ENCODE results near the gene SPAG16. TPM values are rescaled to one million over a fixed set of nuclear protein-coding genes. Genes with fewer than 3 reads are reported as not detected.

Gene SPAG16
- total RNA-seq, 2 donors from 2014 or later, result 15.5 to 22.8 TPM

GRCh38 chr2:213296270-213296669 is 12.0 kb downstream of the SPAG16 start:
- Histone ChIP-seq H3K36me3 (replicated peaks in 1 of 2; ENCODE audit: insufficient read depth in 1 of 2, low read depth in 2 of 2) (peaks cover 0 to 2% of the 10 kb centered on the region in 2 donors), H3K4me3 (no peak overlapping the region), H3K27ac (no peak overlapping the region), H3K4me1 (no peaks in the 10 kb centered on the region), H3K27me3 (no peaks in the 10 kb centered on the region), H3K9me3 (peaks cover 0 to 3% (median 0%) of the 10 kb centered on the region in 3 donors)
- ATAC-seq (no peak), DNase-seq (no peak)
- intact Hi-C loops (cut with DNase I), result no loop called here
- no peak for TF ChIP-seq CTCF (IDR thresholded peaks at IDR 0.05)
- TF ChIP-seq POLR2A (IDR thresholded peaks at IDR 0.05), result no peak
- WGBS, 2 donors, result 90 to 92% methylated on average over 5 of the region's 5 CpGs

GRCh38 chr2:213306316-213306942 is 22.2 kb downstream of the SPAG16 start:
- H3K9me3 ChIP-seq, result peaks cover 0 to 10% (median 0%) of the 10 kb centered on the region in 3 donors
- peak; percentile 84 for ATAC-seq
- intact Hi-C loops (cut with DNase I), result no loop called here
- peaks cover 1 to 5% of the 10 kb centered on the region in 2 donors for H3K36me3 ChIP-seq (replicated peaks in 1 of 2; ENCODE audit: insufficient read depth in 1 of 2, low read depth in 2 of 2)
- peak; percentile 61 to 78 (median 70) for DNase-seq
- H3K4me1 ChIP-seq, result peaks cover 6% of the 10 kb centered on the region
- H3K4me3 ChIP-seq, result no peak overlapping the region
- no peak overlapping the region for H3K27ac ChIP-seq
- 36 to 45% methylated on average over 3 of the region's 3 CpGs for WGBS, 2 donors
- no peak for TF ChIP-seq CTCF (IDR thresholded peaks at IDR 0.05)
- TF ChIP-seq POLR2A (IDR thresholded peaks at IDR 0.05), result no peak
- H3K27me3 ChIP-seq, result no peaks in the 10 kb centered on the region

DNA sequence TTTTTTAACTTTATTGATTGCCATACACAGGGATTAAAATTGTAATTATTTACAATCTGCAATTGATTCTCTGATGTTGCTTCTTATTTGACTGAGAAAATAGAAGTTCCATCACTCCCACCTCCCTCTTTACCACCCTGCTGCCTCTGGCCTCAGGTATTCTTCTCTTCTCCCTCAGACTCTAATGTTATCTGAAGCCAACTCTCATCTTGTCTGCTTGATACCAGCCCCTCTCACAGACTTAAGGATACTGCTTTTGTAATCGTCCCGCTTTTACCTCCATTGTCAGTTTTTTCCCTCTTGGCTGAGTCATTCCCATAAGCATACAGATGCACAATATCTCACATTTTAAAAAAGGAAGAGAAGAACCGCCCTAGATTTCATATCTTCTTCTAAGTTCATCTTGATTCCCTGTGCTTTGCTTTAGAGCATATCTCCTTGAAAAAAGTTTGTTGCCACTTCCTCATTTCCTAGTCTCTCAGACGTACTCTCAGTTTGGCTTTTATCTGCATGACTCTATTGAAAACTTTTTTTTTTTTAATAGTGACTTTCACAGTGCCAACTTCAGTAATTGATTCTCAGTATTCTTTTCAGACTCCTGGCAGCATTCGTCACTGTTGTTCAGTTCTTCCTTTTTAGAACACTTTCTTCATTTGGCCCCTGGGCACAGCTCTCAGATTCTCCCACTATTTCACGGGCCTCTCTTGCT is 31.1 kb downstream of the SPAG16 start:
- peak overlapping the region in 3 of 4 donors; percentile 24 to 54 (median 48) for H3K27ac ChIP-seq
- intact Hi-C loops (cut with DNase I), result no loop called here
- ATAC-seq (no peak), DNase-seq (no peak)
- 52 to 59% methylated on average over 6 of the region's 6 CpGs for WGBS, 2 donors
- peaks cover 0 to 3% of the 10 kb centered on the region in 2 donors for H3K36me3 ChIP-seq (replicated peaks in 1 of 2; ENCODE audit: insufficient read depth in 1 of 2, low read depth in 2 of 2)
- H3K9me3 ChIP-seq, result no peaks in the 10 kb centered on the region
- TF ChIP-seq CTCF (IDR thresholded peaks at IDR 0.05) (no peak), POLR2A (IDR thresholded peaks at IDR 0.05) (no peak)
- peaks cover 23% of the 10 kb centered on the region for H3K4me1 ChIP-seq
- H3K4me3 ChIP-seq, result no peak overlapping the region
- H3K27me3 ChIP-seq, result no peaks in the 10 kb centered on the region

- no peaks in the 10 kb centered on the region for H3K9me3 ChIP-seq
- DNase-seq (peak; percentile 28 to 58 (median 50)), ATAC-seq (peak; percentile 95)
- H3K36me3 ChIP-seq (replicated peaks in 1 of 2; ENCODE audit: insufficient read depth in 1 of 2, low read depth in 2 of 2), result peaks cover 0 to 3% of the 10 kb centered on the region in 2 donors
- no peaks in the 10 kb centered on the region for H3K27me3 ChIP-seq
- intact Hi-C loops (cut with DNase I), result no loop called here
- WGBS, 2 donors, result 32 to 45% methylated on average over 3 of the region's 3 CpGs
- H3K27ac ChIP-seq, result peak overlapping the region; percentile 14 to 54 (median 36)
- TF ChIP-seq CTCF (IDR thresholded peaks at IDR 0.05), result no peak
- no peak overlapping the region for H3K4me3 ChIP-seq
- H3K4me1 ChIP-seq, result peaks cover 31% of the 10 kb centered on the region
Observed at GRCh38 chr2:213316001-213316735, 31.9 kb downstream of the SPAG16 start.

Measured in body of pancreas (tissue), 4 donors.